IMR-90 (cell line): ENCODE data around the gene MPV17L. TPM values are rescaled to one million over a fixed set of nuclear protein-coding genes. Genes with fewer than 3 reads are reported as not detected.

Experiments
- ATAC-seq: fragments of 200-7000 bp; cut with Tn5 transposase; 2 replicates; pipeline ENCODE4 v1.9.1; 2020; ENCODE audit warnings: low read depth, mild to moderate bottlenecking, moderate library complexity
- BruUV-seq: library from RNA; stranded (reverse); fragments of 400-500 nt; replicated peaks from 2 replicates; lab custom pipeline; 2021; lab: Mats Ljungman, UMichigan
- CTCF ChIA-PET: fragments of 300-600 bp; formaldehyde crosslinking; extraction: SDS; loops from one replicate; lab custom pipeline; 2021; ENCODE audit warnings: antibody characterized with exemption; lab: Yijun Ruan, JAX
- POLR2A ChIA-PET: fragments of 300-600 bp; sonication (Branson Sonifier 250); formaldehyde crosslinking; loops from one replicate; lab custom pipeline; 2022; ENCODE audit warnings: antibody characterized with exemption; ENCODE audit not compliant: unreplicated experiment; lab: Charles Lee
- DNase-seq: peaks from one replicate; pipeline ENCODE4 v3.0.0; 2013
- H2AFZ ChIP-seq: replicated peaks from 2 replicates; pipeline ENCODE3; 2013; ENCODE audit warnings: low read length, mild to moderate bottlenecking; ENCODE audit not compliant: poor library complexity
- H2AK5ac ChIP-seq: 2 replicates; pipeline ENCODE4 v1.6.1; 2013; ENCODE audit warnings: low read depth, low read length, inconsistent platforms
- H2AK9ac ChIP-seq: replicated peaks from 2 replicates; pipeline ENCODE3; 2013; ENCODE audit warnings: mild to moderate bottlenecking, low read depth, low read length, moderate library complexity; ENCODE audit not compliant: poor library complexity
- H2BK120ac ChIP-seq: 2 replicates; pipeline ENCODE4 v1.6.1; 2013; ENCODE audit warnings: low read depth, low read length, inconsistent platforms
- H2BK15ac ChIP-seq: 3 replicates; pipeline ENCODE4 v1.6.1; 2013; ENCODE audit warnings: low read depth, low read length, inconsistent platforms
- H2BK20ac ChIP-seq: 2 replicates; pipeline ENCODE4 v1.6.1; 2013; ENCODE audit warnings: low read depth, mild to moderate bottlenecking, inconsistent platforms, low read length, moderate library complexity
- H2BK5ac ChIP-seq: 2 replicates; pipeline ENCODE4 v1.6.1; 2013; ENCODE audit warnings: mild to moderate bottlenecking, low read depth, low read length, inconsistent platforms; ENCODE audit not compliant: poor library complexity, severe bottlenecking
- H3K14ac ChIP-seq: replicated peaks from 2 replicates; pipeline ENCODE4 v1.6.1; 2013; ENCODE audit warnings: low read depth, low read length, inconsistent platforms
- H3K18ac ChIP-seq: 2 replicates; pipeline ENCODE4 v1.6.1; 2013; ENCODE audit warnings: low read depth, low read length, control low read depth
- H3K23ac ChIP-seq: 2 replicates; pipeline ENCODE4 v1.6.1; 2013; ENCODE audit warnings: low read depth, low read length, inconsistent platforms
- H3K27ac ChIP-seq: 2 replicates; pipeline ENCODE4 v1.5.1; 2013; ENCODE audit warnings: mild to moderate bottlenecking, control low read depth, low read length; ENCODE audit not compliant: insufficient read depth
- H3K27me3 ChIP-seq: 2 replicates; pipeline ENCODE4 v1.6.1; 2013; ENCODE audit warnings: low read length; ENCODE audit not compliant: control insufficient read depth, insufficient read depth
- H3K36me3 ChIP-seq: 2 replicates; pipeline ENCODE4 v1.6.1; 2013; ENCODE audit warnings: low read length, mixed read lengths; ENCODE audit not compliant: control insufficient read depth, insufficient read depth
- H3K4ac ChIP-seq: 2 replicates; pipeline ENCODE4 v1.6.1; 2013; ENCODE audit warnings: low read depth, low read length, inconsistent platforms
- H3K4me1 ChIP-seq: 2 replicates; pipeline ENCODE4 v1.6.1; 2013; ENCODE audit warnings: low read length, mixed read lengths; ENCODE audit not compliant: control insufficient read depth, insufficient read depth
- H3K4me2 ChIP-seq: 2 replicates; pipeline ENCODE4 v1.6.1; 2013; ENCODE audit warnings: low read depth, mild to moderate bottlenecking, control low read depth, low read length, moderate library complexity
- H3K4me3 ChIP-seq: 2 replicates; pipeline ENCODE4 v1.5.1; 2013; ENCODE audit warnings: low read depth, mild to moderate bottlenecking, control low read depth, low read length, moderate library complexity; ENCODE audit not compliant: insufficient read depth
- H3K56ac ChIP-seq: 2 replicates; pipeline ENCODE4 v1.6.1; 2013; ENCODE audit warnings: low read length, inconsistent platforms; ENCODE audit not compliant: insufficient read depth; ENCODE audit errors: extremely low read depth
- H3K79me1 ChIP-seq, 2 experiments: 2 replicates each; pipeline ENCODE4 v1.6.1; 2013; ENCODE audit warnings: low read length in 2 of 2, inconsistent platforms in 1 of 2, low read depth in 1 of 2
- H3K9ac ChIP-seq: 2 replicates; pipeline ENCODE4 v1.6.1; 2013; ENCODE audit warnings: low read depth, low read length, control low read depth
- H3K9me1 ChIP-seq: 2 replicates; pipeline ENCODE4 v1.6.1; 2013; ENCODE audit warnings: low read length, inconsistent platforms; ENCODE audit not compliant: insufficient read depth
- H3K9me3 ChIP-seq: 2 replicates; pipeline ENCODE4 v1.6.1; 2013; ENCODE audit warnings: low read length; ENCODE audit not compliant: control insufficient read depth, insufficient read depth
- H4K20me1 ChIP-seq: 2 replicates; pipeline ENCODE4 v1.6.1; 2013; ENCODE audit warnings: low read length, inconsistent platforms; ENCODE audit not compliant: insufficient read depth
- H4K5ac ChIP-seq: 2 replicates; pipeline ENCODE4 v1.6.1; 2013; ENCODE audit warnings: mild to moderate bottlenecking, low read depth, low read length, control low read depth
- H4K8ac ChIP-seq, 2 experiments: 2 replicates each; pipeline ENCODE4 v1.6.1; 2013; ENCODE audit warnings: low read depth in 2 of 2, low read length in 2 of 2, control low read depth in 1 of 2, inconsistent platforms in 1 of 2
- H4K91ac ChIP-seq: 2 replicates; pipeline ENCODE4 v1.6.1; 2013; ENCODE audit warnings: low read depth, low read length, inconsistent platforms; ENCODE audit not compliant: insufficient read depth
- BHLHE40 ChIP-seq: fragments of 150-350 bp; IDR thresholded peaks from 2 replicates; pipeline ENCODE4 v1.6.1; 2016; ENCODE audit warnings: mild to moderate bottlenecking, low read depth, low read length
- MAZ ChIP-seq: IDR thresholded peaks from 2 replicates; pipeline ENCODE4 v1.6.1; 2012; ENCODE audit warnings: low read depth, mild to moderate bottlenecking, low read length, improper control_type of control experiment, moderate library complexity, borderline replicate concordance
- WGBS, 2 experiments: methylation state at CpG; one replicate each; pipeline versions ENCODE4 v1.1.5 to v1.1.7; 2013; ENCODE audit warnings: missing lambda C conversion rate in 2 of 2; ENCODE audit not compliant: insufficient read length in 1 of 2; ENCODE audit errors: extremely low coverage in 2 of 2; 5-methylcytosine and 5-hydroxymethylcytosine counted together
- dilution Hi-C: fragments of 300-500 bp; cut with HindIII; formaldehyde crosslinking; loops from one replicate; pipeline ENCODE4 v1.14.3; 2018; ENCODE audit warnings: low sequenced_read_pairs; ENCODE audit not compliant: unreplicated experiment
- in situ Hi-C: fragments of 300-500 bp; cut with MboI; formaldehyde crosslinking; loops from 3 replicates; pipeline ENCODE4 v1.14.3; 2019; ENCODE audit warnings: low sequenced_read_pairs, inconsistent platforms, mixed read lengths
- intact Hi-C: fragments of 100-400 bp; cut with micrococcal nuclease; formaldehyde crosslinking; loops from 2 replicates; pipeline ENCODE4 v1.10.0; 2022
- polyA plus RNA-seq, 3 experiments: library from polyadenylated mRNA; depleted of rRNA; stranded (reverse); fragments of >200 nt; gene quantifications; 2 replicates each; pipeline ENCODE4 v1.2.3, GENCODE V29; 2012; ENCODE audit warnings: low replicate concordance in 1 of 3
- total RNA-seq: library from RNA; depleted of rRNA; stranded (reverse); fragments of >200 nt; gene quantifications from 2 replicates; pipeline ENCODE4 v1.2.3, GENCODE V29; 2012

The MPV17L gene
- total and polyA plus RNA-seq, 2 of the 4 experiments (the other 2 are of a cell fraction) = 0.03 TPM; not detected in 1

DNA sequence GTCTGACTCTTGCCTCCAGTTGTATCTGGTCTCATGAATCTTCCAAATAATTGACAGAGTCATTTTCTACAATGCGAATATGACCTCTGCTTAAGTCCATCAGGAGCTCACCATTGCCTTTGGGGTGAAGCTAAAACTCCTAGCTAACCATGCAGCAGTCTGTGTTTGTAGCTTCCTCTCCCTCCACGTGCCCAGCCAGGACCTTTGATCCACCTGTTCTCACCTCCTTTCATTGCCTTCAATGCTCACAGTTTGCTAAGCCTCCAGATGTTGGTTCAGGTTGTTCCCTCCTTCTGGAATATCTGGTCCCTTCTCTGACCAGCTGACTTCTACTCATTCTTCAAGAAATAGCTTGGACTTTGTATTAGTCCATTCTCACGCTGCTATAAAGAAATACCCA is 61.8 kb downstream of the MPV17L start:
- dilution Hi-C loops = no loop called here
- POLR2A ChIA-PET = no interaction called here
- WGBS, 2 experiments = 83% methylated on average over 1 of the region's 3 CpGs; no CpG with 5 or more reads in 1 of the 2 experiments

More for the DNA sequence above, 61.8 kb downstream of the MPV17L start:
- CTCF ChIA-PET = interaction anchor here (0.5 kb wide), 1 partner anchor 29 kb away, joined by 3 read pairs; no protein-coding TSS in a partner anchor
- Histone ChIP-seq H2BK5ac (no peak overlapping the region), H3K18ac (no peak overlapping the region), H3K56ac (no peak overlapping the region), H3K27me3 (no peaks in the 10 kb centered on the region), H2BK15ac (no peak overlapping the region), H2AK5ac (no peak overlapping the region), H3K4ac (no peak overlapping the region), H3K79me1 (peaks cover 23 to 34% of the 10 kb centered on the region in 2 experiments; a peak in 3 of 4 replicates), H3K4me1 (no peaks in the 10 kb centered on the region; the same call in 1 of the 2 replicates), H3K4me2 (no peak overlapping the region), H3K27ac (no peak overlapping the region), H3K4me3 (no peak overlapping the region), H3K14ac (no peak overlapping the region; the same call in 1 of the 2 replicates), H3K9me3 (no peaks in the 10 kb centered on the region), H3K9me1 (peaks cover 8% of the 10 kb centered on the region), H4K20me1 (peaks cover 22% of the 10 kb centered on the region), H4K91ac (no peak overlapping the region), H4K5ac (no peak overlapping the region), H2BK120ac (no peak overlapping the region), H4K8ac (no peak overlapping the region), H2AK9ac (peak overlapping the region; percentile 72), H2AFZ (no peak overlapping the region), H2BK20ac (no peak overlapping the region), H3K9ac (no peak overlapping the region), H3K23ac (no peak overlapping the region), H3K36me3 (peaks cover 2% of the 10 kb centered on the region; the same call in 1 of the 2 replicates)
- DNase-seq (no peak), ATAC-seq (no peak)
- TF ChIP-seq BHLHE40 = no peak
- no peak for TF ChIP-seq MAZ
- intact Hi-C loops (no loop called here), in situ Hi-C loops (no loop called here)
- no TSS peak for BruUV-seq
